ENCODE results near the gene ITGB2.

GRCh38 chr21:44842087-44842486 lies 78.6 kb downstream of the ITGB2 start:
- TF ChIP-seq, protein P1, sequence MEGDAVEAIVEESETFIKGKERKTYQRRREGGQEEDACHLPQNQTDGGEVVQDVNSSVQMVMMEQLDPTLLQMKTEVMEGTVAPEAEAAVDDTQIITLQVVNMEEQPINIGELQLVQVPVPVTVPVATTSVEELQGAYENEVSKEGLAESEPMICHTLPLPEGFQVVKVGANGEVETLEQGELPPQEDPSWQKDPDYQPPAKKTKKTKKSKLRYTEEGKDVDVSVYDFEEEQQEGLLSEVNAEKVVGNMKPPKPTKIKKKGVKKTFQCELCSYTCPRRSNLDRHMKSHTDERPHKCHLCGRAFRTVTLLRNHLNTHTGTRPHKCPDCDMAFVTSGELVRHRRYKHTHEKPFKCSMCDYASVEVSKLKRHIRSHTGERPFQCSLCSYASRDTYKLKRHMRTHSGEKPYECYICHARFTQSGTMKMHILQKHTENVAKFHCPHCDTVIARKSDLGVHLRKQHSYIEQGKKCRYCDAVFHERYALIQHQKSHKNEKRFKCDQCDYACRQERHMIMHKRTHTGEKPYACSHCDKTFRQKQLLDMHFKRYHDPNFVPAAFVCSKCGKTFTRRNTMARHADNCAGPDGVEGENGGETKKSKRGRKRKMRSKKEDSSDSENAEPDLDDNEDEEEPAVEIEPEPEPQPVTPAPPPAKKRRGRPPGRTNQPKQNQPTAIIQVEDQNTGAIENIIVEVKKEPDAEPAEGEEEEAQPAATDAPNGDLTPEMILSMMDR (IDR thresholded peaks at IDR 0.05; ENCODE audit: low read depth, low read length) = no peak
- TF ChIP-seq POLR2A (IDR thresholded peaks at IDR 0.05; ENCODE audit: extremely low read depth, insufficient read length) = no peak
- no peak for TF ChIP-seq MYC (IDR thresholded peaks at IDR 0.05; ENCODE audit: low read depth, low read length)
- TF ChIP-seq MAX (IDR thresholded peaks at IDR 0.05; ENCODE audit: low read depth, low read length) = no peak

Measured in NB4 (cell line).